ENCODE data around the gene AATK.

DNA sequence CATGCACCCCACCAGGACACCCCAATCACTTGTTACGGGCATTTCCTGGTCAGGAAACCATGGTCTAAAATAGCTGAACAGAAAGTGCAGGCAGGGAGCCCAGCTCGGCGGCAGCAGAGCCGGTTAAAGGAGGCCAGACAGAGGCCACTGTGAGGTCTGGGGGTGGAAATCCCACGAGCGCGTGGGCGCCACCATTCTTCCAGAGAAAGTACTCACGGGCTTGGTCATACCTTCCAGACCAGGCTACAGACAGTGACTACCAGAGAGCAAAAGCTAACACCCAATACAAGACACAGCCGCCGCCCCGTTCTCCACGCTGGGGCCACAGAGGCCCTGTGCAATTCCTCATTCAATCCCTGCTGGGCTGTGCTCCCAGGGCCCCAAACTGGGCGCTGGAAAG, 44.8 kb upstream of the AATK start:
- TF ChIP-seq POLR2A (IDR thresholded peaks at IDR 0.05) (no peak), CTCF (IDR thresholded peaks at IDR 0.05) (peak in 1 of 12 donors; percentile 5)
